Neural crest cell (in vitro differentiated cells): ENCODE data around the gene PTCD3. TPM values are rescaled to one million over a fixed set of nuclear protein-coding genes. Genes with fewer than 3 reads are reported as not detected.

ENCODE experiments used
- DNase-seq: peaks from one replicate; pipeline ENCODE4 v3.0.0; 2021; ENCODE audit warnings: low read depth, mixed read lengths, low spot score
- H3K27ac Mint-ChIP-seq: one replicate; pipeline ENCODE4 v1.8.0; 2021; ENCODE audit warnings: mild to moderate bottlenecking, mixed read lengths; ENCODE audit not compliant: unreplicated experiment
- H3K27me3 Mint-ChIP-seq: 2 replicates; pipeline ENCODE4 v1.8.0; 2021; ENCODE audit warnings: low read depth, mild to moderate bottlenecking, mixed read lengths
- H3K36me3 Mint-ChIP-seq: 2 replicates; pipeline ENCODE4 v1.8.0; 2021; ENCODE audit warnings: low read depth, mild to moderate bottlenecking, mixed read lengths
- H3K4me1 Mint-ChIP-seq: 2 replicates; pipeline ENCODE4 v1.8.0; 2021; ENCODE audit warnings: mixed read lengths
- H3K4me3 Mint-ChIP-seq: one replicate; pipeline ENCODE4 v1.8.0; 2021; ENCODE audit warnings: mild to moderate bottlenecking, mixed read lengths
- H3K9me3 Mint-ChIP-seq: 2 replicates; pipeline ENCODE4 v1.8.0; 2021; ENCODE audit warnings: mixed read lengths
- total RNA-seq: library from RNA; stranded (reverse); gene quantifications from 2 replicates; pipeline ENCODE4 v1.2.1, GENCODE V29; 2021
- TF ChIP-seq, protein P1 (sequence below): fragments of 200-600 bp; sonication (generic); conservative IDR thresholded peaks from 2 replicates; pipeline ENCODE4 v1.5.0; 2021; ENCODE audit warnings: antibody characterized with exemption, mild to moderate bottlenecking

The PTCD3 gene
- total RNA-seq, 1 donor from 2014 or later: 147 TPM

DNA sequence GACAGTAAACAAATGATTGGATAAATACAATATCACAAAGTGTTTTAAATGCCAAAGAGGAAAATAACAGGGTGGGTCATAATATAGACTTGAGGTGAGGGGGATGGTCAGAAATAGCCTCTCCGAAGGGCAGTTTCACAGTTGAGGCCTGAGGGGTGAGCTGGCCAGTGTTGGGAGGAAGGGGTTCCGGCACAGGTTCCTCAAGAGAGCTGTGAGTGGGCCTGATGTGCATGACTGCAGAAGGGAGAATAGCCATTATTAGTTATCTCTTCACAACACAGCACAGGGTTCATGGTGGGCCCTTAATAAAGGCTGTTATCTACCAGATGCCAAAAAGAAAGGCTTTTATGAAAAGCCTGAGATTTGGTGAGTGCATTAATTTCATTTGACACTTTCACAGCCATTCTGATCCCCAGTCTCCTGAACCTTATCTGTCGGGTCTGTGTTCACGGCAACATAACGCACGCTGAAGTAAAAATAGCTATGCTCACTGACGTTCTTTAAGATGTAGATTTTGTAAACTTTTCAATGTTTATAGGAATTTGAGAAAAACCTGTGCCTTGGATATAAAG, 39.9 kb upstream of the PTCD3 start:
- Mint-ChIP-seq H3K9me3 (peaks cover 5% of the 10 kb centered on the region), H3K36me3 (peaks cover 57% of the 10 kb centered on the region), H3K4me3 (no peak overlapping the region), H3K27ac (no peak overlapping the region), H3K4me1 (no peaks in the 10 kb centered on the region), H3K27me3 (no peaks in the 10 kb centered on the region)
- TF ChIP-seq, protein P1, sequence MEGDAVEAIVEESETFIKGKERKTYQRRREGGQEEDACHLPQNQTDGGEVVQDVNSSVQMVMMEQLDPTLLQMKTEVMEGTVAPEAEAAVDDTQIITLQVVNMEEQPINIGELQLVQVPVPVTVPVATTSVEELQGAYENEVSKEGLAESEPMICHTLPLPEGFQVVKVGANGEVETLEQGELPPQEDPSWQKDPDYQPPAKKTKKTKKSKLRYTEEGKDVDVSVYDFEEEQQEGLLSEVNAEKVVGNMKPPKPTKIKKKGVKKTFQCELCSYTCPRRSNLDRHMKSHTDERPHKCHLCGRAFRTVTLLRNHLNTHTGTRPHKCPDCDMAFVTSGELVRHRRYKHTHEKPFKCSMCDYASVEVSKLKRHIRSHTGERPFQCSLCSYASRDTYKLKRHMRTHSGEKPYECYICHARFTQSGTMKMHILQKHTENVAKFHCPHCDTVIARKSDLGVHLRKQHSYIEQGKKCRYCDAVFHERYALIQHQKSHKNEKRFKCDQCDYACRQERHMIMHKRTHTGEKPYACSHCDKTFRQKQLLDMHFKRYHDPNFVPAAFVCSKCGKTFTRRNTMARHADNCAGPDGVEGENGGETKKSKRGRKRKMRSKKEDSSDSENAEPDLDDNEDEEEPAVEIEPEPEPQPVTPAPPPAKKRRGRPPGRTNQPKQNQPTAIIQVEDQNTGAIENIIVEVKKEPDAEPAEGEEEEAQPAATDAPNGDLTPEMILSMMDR: no peak
- no peak for DNase-seq

DNA sequence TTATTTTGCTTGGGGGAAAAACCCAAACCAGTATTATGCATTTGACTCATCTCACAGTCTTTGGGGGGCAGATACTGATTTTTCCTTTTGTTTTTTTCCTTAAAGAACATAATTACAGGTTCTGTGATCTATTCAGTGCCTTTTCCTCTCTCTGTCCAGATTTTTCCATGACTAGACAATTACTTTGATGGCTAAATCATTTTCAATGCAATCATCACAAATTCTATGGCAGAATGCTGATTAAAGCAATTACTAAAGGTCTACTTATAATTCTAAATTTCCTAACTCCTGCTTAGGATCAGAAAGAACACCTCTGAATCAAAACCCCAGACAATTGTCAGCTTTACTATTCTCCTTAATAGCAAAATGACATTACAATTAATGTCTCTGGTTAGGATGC, 39.1 kb upstream of the PTCD3 start:
- H3K27ac Mint-ChIP-seq: no peak overlapping the region
- no peaks in the 10 kb centered on the region for H3K4me1 Mint-ChIP-seq
- peaks cover 59% of the 10 kb centered on the region for H3K36me3 Mint-ChIP-seq
- H3K4me3 Mint-ChIP-seq: no peak overlapping the region
- TF ChIP-seq, protein P1: no peak
- H3K27me3 Mint-ChIP-seq: no peaks in the 10 kb centered on the region
- peaks cover 5% of the 10 kb centered on the region for H3K9me3 Mint-ChIP-seq
- no peak for DNase-seq

DNA sequence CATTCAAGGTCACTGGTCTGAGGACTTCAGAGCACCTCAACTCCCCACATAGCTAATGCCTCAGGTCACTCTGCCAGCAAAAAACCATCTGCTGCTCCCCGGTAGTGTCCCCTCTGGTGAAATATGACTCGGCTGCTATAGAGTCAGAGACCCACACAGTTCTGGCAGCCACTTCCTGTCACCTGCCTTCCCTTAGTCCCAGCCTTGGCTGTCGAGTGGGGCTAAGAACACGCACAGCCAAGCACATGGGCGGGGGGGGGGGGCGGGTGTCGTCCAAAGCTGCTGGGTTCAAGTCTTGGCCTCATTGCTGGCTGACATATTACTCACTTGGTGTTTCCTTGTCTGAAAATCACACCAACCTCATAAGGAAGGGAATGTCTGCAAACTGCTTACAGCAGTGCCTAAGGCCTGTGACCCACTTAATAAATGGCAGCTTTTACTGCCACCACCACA, 37.9 kb upstream of the PTCD3 start:
- no peak for DNase-seq
- Mint-ChIP-seq H3K27ac (no peak overlapping the region), H3K4me1 (no peaks in the 10 kb centered on the region), H3K4me3 (no peak overlapping the region), H3K27me3 (no peaks in the 10 kb centered on the region), H3K9me3 (peaks cover 5% of the 10 kb centered on the region), H3K36me3 (peaks cover 52% of the 10 kb centered on the region)
- TF ChIP-seq, protein P1: no peak

DNA sequence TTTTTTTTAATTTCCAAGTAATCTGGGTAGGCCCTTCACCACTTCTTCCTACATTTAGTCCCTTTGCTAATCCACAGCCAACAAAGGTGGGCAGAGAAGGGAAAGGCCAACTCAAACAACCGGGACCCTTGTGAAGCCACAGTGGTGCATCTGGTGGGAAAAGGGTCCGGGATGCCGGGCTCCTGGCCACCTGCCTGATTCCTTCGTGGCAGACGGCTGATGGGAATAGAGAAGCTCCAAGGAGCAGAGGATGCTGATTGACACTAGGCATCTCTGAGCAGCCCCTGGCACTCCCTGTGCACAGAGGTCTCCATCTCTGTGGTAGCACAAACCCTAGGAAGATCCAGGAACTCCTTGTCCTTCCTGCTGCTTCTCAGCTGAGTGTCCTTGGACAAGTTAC, 37.4 kb upstream of the PTCD3 start:
- Mint-ChIP-seq H3K27me3 (no peaks in the 10 kb centered on the region), H3K36me3 (peaks cover 49% of the 10 kb centered on the region), H3K27ac (no peak overlapping the region), H3K4me1 (no peaks in the 10 kb centered on the region), H3K4me3 (no peak overlapping the region), H3K9me3 (peaks cover 5% of the 10 kb centered on the region)
- DNase-seq: no peak
- TF ChIP-seq, protein P1: no peak

DNA sequence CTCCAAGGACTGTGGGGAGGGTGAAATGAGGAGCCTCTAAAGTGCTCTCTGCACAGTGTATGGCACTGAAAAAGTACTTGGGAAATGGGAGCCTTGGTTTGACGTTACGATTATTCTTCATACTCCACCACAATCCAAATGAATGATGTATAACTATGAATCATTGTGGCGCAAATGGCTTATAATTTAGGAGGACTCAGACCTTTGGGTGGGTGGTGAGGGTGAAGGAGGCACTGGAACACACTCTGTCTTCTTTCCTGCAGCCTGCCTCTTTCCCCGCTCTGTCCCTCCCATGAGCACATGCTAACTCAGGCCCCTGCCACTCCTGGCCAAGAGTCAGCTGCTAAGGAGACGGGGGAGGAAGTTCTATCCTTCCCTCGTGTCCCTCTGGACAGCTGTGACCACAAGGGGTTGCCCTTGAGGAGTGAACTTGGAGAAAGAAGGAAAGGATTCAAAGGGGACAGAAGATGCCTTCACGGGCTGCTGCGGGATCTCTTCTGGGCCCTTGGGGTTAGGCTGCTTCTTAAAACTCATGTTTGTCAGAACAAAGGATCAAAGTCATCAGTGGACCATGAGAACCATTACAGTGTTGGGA, 36.8 kb upstream of the PTCD3 start:
- peaks cover 2% of the 10 kb centered on the region for H3K9me3 Mint-ChIP-seq
- no peak overlapping the region for H3K4me3 Mint-ChIP-seq
- peak overlapping the region; percentile 43 for H3K27ac Mint-ChIP-seq
- H3K4me1 Mint-ChIP-seq: no peaks in the 10 kb centered on the region
- TF ChIP-seq, protein P1: no peak
- no peaks in the 10 kb centered on the region for H3K27me3 Mint-ChIP-seq
- H3K36me3 Mint-ChIP-seq: peaks cover 45% of the 10 kb centered on the region
- no peak for DNase-seq
